ENCODE results near the gene ANKRD11.
"Not testable (repeated sequence)": the region's sequence is repeated elsewhere in the genome, so short reads cannot be mapped to it uniquely, and the experiment has no call there.

ANKRD11 gene

GRCh38 chr16:89425523-89425922 lies 64.8 kb downstream of the ANKRD11 start:
- no peak for DNase-seq

- no peak for DNase-seq
Observed at GRCh38 chr16:89423681-89424260, 66.6 kb downstream of the ANKRD11 start.

GRCh38 chr16:89422905-89423630 lies 67.3 kb downstream of the ANKRD11 start:
- DNase-seq = no peak

GRCh38 chr16:89422527-89422904 lies 67.8 kb downstream of the ANKRD11 start:
- no peak for DNase-seq

- DNase-seq = not testable (repeated sequence)
Observed at GRCh38 chr16:89421300-89421699, 69.1 kb downstream of the ANKRD11 start.

GRCh38 chr16:89420204-89420603 lies 70.2 kb downstream of the ANKRD11 start:
- no peak for DNase-seq

- DNase-seq = no peak
Observed at GRCh38 chr16:89418352-89418751, 72.0 kb downstream of the ANKRD11 start.

GRCh38 chr16:89417352-89417751 lies 73.0 kb downstream of the ANKRD11 start:
- no peak for DNase-seq

GRCh38 chr16:89413811-89414585 lies 76.4 kb downstream of the ANKRD11 start:
- DNase-seq = no peak

- DNase-seq = no peak
Observed at GRCh38 chr16:89412811-89413210, 77.5 kb downstream of the ANKRD11 start.

GRCh38 chr16:89411335-89411850 lies 79.0 kb downstream of the ANKRD11 start:
- DNase-seq = no peak

GRCh38 chr16:89410794-89411309 lies 79.5 kb downstream of the ANKRD11 start:
- no peak for DNase-seq

GRCh38 chr16:89410322-89410721 lies 80.0 kb downstream of the ANKRD11 start:
- no peak for DNase-seq

- no peak for DNase-seq
Observed at GRCh38 chr16:89409161-89409711, 81.1 kb downstream of the ANKRD11 start.

GRCh38 chr16:89408315-89408714 lies 82.0 kb downstream of the ANKRD11 start:
- DNase-seq = no peak

GRCh38 chr16:89407925-89408300 lies 82.4 kb downstream of the ANKRD11 start:
- DNase-seq = no peak

GRCh38 chr16:89407282-89407924 lies 83.0 kb downstream of the ANKRD11 start:
- DNase-seq = no peak

GRCh38 chr16:89406277-89406888 lies 84.0 kb downstream of the ANKRD11 start:
- no peak for DNase-seq

GRCh38 chr16:89404561-89404960 lies 85.8 kb downstream of the ANKRD11 start:
- DNase-seq = no peak

- DNase-seq = no peak
Observed at GRCh38 chr16:89402962-89403361, 87.4 kb downstream of the ANKRD11 start.

- DNase-seq = no peak
Observed at GRCh38 chr16:89401641-89402445, 88.5 kb downstream of the ANKRD11 start.

Data from SIG-M5 (cell line).